WTC11 (cell line): ENCODE data around the gene IPO13. TPM values are rescaled to one million over a fixed set of nuclear protein-coding genes. Genes with fewer than 3 reads are reported as not detected.

Experiments
- ATAC-seq: fragments of 200-7000 bp; cut with Tn5 transposase; 2 replicates; pipeline ENCODE4 v1.10.0; 2021; ENCODE audit warnings: mild to moderate bottlenecking, moderate library complexity
- CTCF ChIA-PET: fragments of 300-600 bp; sonication (Branson Sonifier 250); formaldehyde crosslinking; loops from one replicate; lab custom pipeline; 2021; ENCODE audit warnings: antibody characterized with exemption; lab: Charles Lee
- POLR2A ChIA-PET: fragments of 350-600 bp; sonication (Branson Sonifier 250); formaldehyde crosslinking; loops from one replicate; lab custom pipeline; 2021; ENCODE audit warnings: antibody characterized with exemption; lab: Charles Lee
- DNase-seq: peaks from one replicate; pipeline ENCODE4 v3.0.0; 2021; ENCODE audit warnings: low spot score
- H3K27ac Mint-ChIP-seq: 2 replicates; pipeline ENCODE4 v1.8.0; 2021; ENCODE audit warnings: mixed read lengths
- H3K27me3 Mint-ChIP-seq: 2 replicates; pipeline ENCODE4 v1.8.0; 2021; ENCODE audit warnings: low read depth, mild to moderate bottlenecking, moderate library complexity, mixed read lengths
- H3K36me3 Mint-ChIP-seq: 2 replicates; pipeline ENCODE4 v1.8.0; 2021; ENCODE audit warnings: mixed read lengths
- H3K4me1 Mint-ChIP-seq: 2 replicates; pipeline ENCODE4 v1.8.0; 2022; ENCODE audit warnings: mixed read lengths
- H3K4me3 Mint-ChIP-seq: 2 replicates; pipeline ENCODE4 v1.8.0; 2021; ENCODE audit warnings: mild to moderate bottlenecking, moderate library complexity, mixed read lengths
- H3K9me3 Mint-ChIP-seq: 2 replicates; pipeline ENCODE4 v1.8.0; 2021; ENCODE audit warnings: mixed read lengths
- CREM ChIP-seq: sonication (generic); formaldehyde crosslinking; IDR thresholded peaks from 2 replicates; pipeline ENCODE4 v1.8.1; 2022; ENCODE audit warnings: mild to moderate bottlenecking, missing genetic modification reagents, moderate library complexity
- FOXK1 ChIP-seq: sonication (generic); formaldehyde crosslinking; IDR thresholded peaks from 2 replicates; pipeline ENCODE4 v1.8.0; 2022; ENCODE audit warnings: mild to moderate bottlenecking, moderate library complexity, missing genetic modification reagents
- GRHL2 ChIP-seq: fragments of 250-450 bp; sonication (Bioruptor Pico); IDR thresholded peaks from 2 replicates; pipeline ENCODE4 v1.8.0; 2022; ENCODE audit warnings: mild to moderate bottlenecking, moderate library complexity; ENCODE audit not compliant: insufficient replicate concordance, severe bottlenecking
- JAZF1 ChIP-seq: fragments of 250-450 bp; sonication (Bioruptor Pico); IDR thresholded peaks from 2 replicates; pipeline ENCODE4 v1.9.0; 2021; ENCODE audit warnings: moderate library complexity, mild to moderate bottlenecking, inconsistent platforms
- MXD4 ChIP-seq: fragments of 250-450 bp; sonication (Bioruptor Pico); IDR thresholded peaks from 2 replicates; pipeline ENCODE4 v1.8.0; 2021; ENCODE audit warnings: mild to moderate bottlenecking, moderate library complexity, borderline replicate concordance
- NFATC4 ChIP-seq: fragments of 250-450 bp; sonication (Bioruptor Pico); IDR thresholded peaks from 2 replicates; pipeline ENCODE4 v1.9.0; 2021; ENCODE audit warnings: mild to moderate bottlenecking
- OVOL2 ChIP-seq: fragments of 250-450 bp; sonication (Bioruptor Pico); IDR thresholded peaks from 2 replicates; pipeline ENCODE4 v1.9.0; 2021; ENCODE audit warnings: mild to moderate bottlenecking, borderline replicate concordance
- RORB ChIP-seq: fragments of 250-450 bp; sonication (Bioruptor Pico); IDR thresholded peaks from 2 replicates; pipeline ENCODE4 v1.9.0; 2021; ENCODE audit warnings: mild to moderate bottlenecking
- SMAD4 ChIP-seq: sonication (generic); formaldehyde crosslinking; IDR thresholded peaks from 2 replicates; pipeline ENCODE4 v1.8.0; 2022; ENCODE audit warnings: mild to moderate bottlenecking, missing genetic modification reagents
- TCF7 ChIP-seq: sonication (generic); formaldehyde crosslinking; IDR thresholded peaks from 2 replicates; pipeline ENCODE4 v1.8.0; 2022; ENCODE audit warnings: mild to moderate bottlenecking, low read depth, missing genetic modification reagents, moderate library complexity
- TEAD4 ChIP-seq: sonication (generic); formaldehyde crosslinking; IDR thresholded peaks from 2 replicates; pipeline ENCODE4 v1.8.0; 2022; ENCODE audit warnings: mild to moderate bottlenecking, missing genetic modification reagents
- ZNF396 ChIP-seq: fragments of 250-450 bp; sonication (Bioruptor Pico); IDR thresholded peaks from 2 replicates; pipeline ENCODE4 v1.8.0; 2021; ENCODE audit warnings: mild to moderate bottlenecking, moderate library complexity, borderline replicate concordance
- ZNF423 ChIP-seq: fragments of 250-450 bp; sonication (Bioruptor Pico); IDR thresholded peaks from 2 replicates; pipeline ENCODE4 v2.1.2; 2022; ENCODE audit warnings: mild to moderate bottlenecking, moderate library complexity
- total RNA-seq: library from RNA; stranded (reverse); gene quantifications from 3 replicates; pipeline ENCODE4 v1.2.3, GENCODE V29; 2021
- TF ChIP-seq, protein P1 (sequence below): sonication (generic); formaldehyde crosslinking; IDR thresholded peaks from 2 replicates; pipeline ENCODE4 v1.8.0; 2022; ENCODE audit warnings: missing genetic modification reagents
- TF ChIP-seq, protein P2 (sequence below): sonication (generic); formaldehyde crosslinking; IDR thresholded peaks from 2 replicates; pipeline ENCODE4 v1.8.0; 2022; ENCODE audit warnings: mild to moderate bottlenecking, missing genetic modification reagents
- TF ChIP-seq, protein P3 (sequence below): sonication (generic); formaldehyde crosslinking; IDR thresholded peaks from 2 replicates; pipeline ENCODE4 v1.8.1; 2022; ENCODE audit warnings: low read depth, missing genetic modification reagents, borderline replicate concordance
- TF ChIP-seq, protein P4 (sequence below): sonication (generic); formaldehyde crosslinking; IDR thresholded peaks from 2 replicates; pipeline ENCODE4 v1.8.1; 2023; ENCODE audit warnings: mild to moderate bottlenecking, missing genetic modification reagents, borderline replicate concordance

IPO13 gene
- total RNA-seq, 1 experiment from 2014 or later = 24.2 TPM

DNA sequence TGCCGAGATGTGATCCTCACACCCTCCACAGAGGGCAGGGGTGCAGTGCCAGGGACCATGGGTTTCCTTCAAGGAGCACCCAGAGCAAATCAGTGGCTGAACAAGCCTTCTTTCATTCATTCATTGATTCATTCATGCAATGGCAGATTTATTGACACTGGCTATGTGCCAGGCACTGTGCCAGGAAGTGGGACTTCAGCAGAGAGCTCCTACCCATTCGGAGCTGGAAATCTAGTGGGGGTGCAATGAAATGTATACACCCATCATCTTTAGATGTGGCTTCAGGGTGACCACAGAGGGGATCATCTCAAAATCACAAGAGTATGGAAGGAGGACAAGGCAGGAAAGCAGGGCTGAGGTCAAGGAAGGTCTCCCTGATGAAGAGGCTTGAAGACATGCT, 65.7 kb downstream of the IPO13 start:
- no peaks in the 10 kb centered on the region for H3K27me3 Mint-ChIP-seq
- TF ChIP-seq RORB (CRISPR knock-in tag) = no peak
- no peaks in the 10 kb centered on the region for H3K9me3 Mint-ChIP-seq
- H3K4me3 Mint-ChIP-seq = no peak overlapping the region
- DNase-seq = no peak
- CTCF ChIA-PET = interaction anchor here (2.0 kb wide), 2 partner anchors 24 to 35 kb away, joined by 14 to 22 read pairs; no protein-coding TSS in a partner anchor
- no peak for ATAC-seq
- POLR2A ChIA-PET = no interaction called here
- peaks cover 7% of the 10 kb centered on the region for H3K4me1 Mint-ChIP-seq
- no peak overlapping the region for H3K27ac Mint-ChIP-seq
- H3K36me3 Mint-ChIP-seq = peaks cover 4% of the 10 kb centered on the region; the same call in 1 of the 2 replicates

DNA sequence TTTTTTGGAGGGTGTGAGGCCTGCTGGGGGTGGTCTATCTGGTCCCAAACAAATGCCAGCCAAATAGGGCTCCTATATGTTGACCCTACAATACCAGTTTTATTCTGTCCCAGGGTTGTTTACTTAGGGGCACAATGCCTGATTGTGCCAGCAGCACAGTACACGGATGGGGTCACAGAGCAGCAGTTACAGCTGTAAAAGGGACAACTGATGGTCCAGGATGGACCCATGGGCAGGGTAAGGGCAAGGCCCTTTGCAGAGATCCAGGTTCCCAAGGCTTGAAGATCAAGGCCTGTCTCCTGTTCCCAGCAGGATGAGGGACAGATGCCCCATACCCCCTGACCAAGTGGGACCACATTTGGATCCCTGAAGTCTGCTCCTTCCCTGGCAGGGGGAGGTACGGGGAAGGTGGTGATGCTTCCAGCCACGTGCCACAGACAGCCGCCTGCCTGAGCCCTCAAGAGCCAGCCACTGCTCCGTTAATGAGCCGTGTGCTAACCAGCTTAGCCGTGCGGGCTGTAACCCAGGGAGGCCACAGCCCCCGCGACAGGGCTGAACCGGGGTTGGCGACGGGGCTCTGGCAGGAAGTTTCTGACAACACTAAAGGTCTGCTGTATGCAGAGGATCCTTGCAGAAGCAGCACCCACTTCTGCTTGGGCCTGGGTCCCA, 66.3 kb downstream of the IPO13 start:
- Mint-ChIP-seq H3K27me3 (no peaks in the 10 kb centered on the region), H3K4me3 (no peak overlapping the region), H3K27ac (no peak overlapping the region), H3K36me3 (peaks cover 3% of the 10 kb centered on the region; the same call in 1 of the 2 replicates), H3K9me3 (no peaks in the 10 kb centered on the region), H3K4me1 (peaks cover 7% of the 10 kb centered on the region)
- DNase-seq (no peak), ATAC-seq (no peak)
- ChIA-PET CTCF (interaction anchor here (0.6 to 4.3 kb wide), 2 partner anchors 22 to 25 kb away, joined by 4 to 35 read pairs; no protein-coding TSS in a partner anchor), POLR2A (no interaction called here)
- no peak for TF ChIP-seq MXD4
- no peak for TF ChIP-seq GRHL2 (CRISPR knock-in tag)
- no peak for TF ChIP-seq TEAD4
- no peak for TF ChIP-seq FOXK1
- TF ChIP-seq, protein P1, sequence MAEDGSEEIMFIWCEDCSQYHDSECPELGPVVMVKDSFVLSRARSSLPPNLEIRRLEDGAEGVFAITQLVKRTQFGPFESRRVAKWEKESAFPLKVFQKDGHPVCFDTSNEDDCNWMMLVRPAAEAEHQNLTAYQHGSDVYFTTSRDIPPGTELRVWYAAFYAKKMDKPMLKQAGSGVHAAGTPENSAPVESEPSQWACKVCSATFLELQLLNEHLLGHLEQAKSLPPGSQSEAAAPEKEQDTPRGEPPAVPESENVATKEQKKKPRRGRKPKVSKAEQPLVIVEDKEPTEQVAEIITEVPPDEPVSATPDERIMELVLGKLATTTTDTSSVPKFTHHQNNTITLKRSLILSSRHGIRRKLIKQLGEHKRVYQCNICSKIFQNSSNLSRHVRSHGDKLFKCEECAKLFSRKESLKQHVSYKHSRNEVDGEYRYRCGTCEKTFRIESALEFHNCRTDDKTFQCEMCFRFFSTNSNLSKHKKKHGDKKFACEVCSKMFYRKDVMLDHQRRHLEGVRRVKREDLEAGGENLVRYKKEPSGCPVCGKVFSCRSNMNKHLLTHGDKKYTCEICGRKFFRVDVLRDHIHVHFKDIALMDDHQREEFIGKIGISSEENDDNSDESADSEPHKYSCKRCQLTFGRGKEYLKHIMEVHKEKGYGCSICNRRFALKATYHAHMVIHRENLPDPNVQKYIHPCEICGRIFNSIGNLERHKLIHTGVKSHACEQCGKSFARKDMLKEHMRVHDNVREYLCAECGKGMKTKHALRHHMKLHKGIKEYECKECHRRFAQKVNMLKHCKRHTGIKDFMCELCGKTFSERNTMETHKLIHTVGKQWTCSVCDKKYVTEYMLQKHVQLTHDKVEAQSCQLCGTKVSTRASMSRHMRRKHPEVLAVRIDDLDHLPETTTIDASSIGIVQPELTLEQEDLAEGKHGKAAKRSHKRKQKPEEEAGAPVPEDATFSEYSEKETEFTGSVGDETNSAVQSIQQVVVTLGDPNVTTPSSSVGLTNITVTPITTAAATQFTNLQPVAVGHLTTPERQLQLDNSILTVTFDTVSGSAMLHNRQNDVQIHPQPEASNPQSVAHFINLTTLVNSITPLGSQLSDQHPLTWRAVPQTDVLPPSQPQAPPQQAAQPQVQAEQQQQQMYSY (CRISPR knock-in tag) = no peak
- TF ChIP-seq NFATC4 (CRISPR knock-in tag) = no peak
- no peak for TF ChIP-seq TCF7
- TF ChIP-seq, protein P2, sequence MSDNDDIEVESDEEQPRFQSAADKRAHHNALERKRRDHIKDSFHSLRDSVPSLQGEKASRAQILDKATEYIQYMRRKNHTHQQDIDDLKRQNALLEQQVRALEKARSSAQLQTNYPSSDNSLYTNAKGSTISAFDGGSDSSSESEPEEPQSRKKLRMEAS = no peak
- no peak for TF ChIP-seq CREM (CRISPR knock-in tag)
- TF ChIP-seq SMAD4 (CRISPR knock-in tag) = no peak
- no peak for TF ChIP-seq ZNF396 (CRISPR knock-in tag)
- TF ChIP-seq OVOL2 (CRISPR knock-in tag) = no peak
- TF ChIP-seq, protein P3, sequence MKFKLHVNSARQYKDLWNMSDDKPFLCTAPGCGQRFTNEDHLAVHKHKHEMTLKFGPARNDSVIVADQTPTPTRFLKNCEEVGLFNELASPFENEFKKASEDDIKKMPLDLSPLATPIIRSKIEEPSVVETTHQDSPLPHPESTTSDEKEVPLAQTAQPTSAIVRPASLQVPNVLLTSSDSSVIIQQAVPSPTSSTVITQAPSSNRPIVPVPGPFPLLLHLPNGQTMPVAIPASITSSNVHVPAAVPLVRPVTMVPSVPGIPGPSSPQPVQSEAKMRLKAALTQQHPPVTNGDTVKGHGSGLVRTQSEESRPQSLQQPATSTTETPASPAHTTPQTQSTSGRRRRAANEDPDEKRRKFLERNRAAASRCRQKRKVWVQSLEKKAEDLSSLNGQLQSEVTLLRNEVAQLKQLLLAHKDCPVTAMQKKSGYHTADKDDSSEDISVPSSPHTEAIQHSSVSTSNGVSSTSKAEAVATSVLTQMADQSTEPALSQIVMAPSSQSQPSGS = no peak
- TF ChIP-seq ZNF423 = no peak
- TF ChIP-seq, protein P4, sequence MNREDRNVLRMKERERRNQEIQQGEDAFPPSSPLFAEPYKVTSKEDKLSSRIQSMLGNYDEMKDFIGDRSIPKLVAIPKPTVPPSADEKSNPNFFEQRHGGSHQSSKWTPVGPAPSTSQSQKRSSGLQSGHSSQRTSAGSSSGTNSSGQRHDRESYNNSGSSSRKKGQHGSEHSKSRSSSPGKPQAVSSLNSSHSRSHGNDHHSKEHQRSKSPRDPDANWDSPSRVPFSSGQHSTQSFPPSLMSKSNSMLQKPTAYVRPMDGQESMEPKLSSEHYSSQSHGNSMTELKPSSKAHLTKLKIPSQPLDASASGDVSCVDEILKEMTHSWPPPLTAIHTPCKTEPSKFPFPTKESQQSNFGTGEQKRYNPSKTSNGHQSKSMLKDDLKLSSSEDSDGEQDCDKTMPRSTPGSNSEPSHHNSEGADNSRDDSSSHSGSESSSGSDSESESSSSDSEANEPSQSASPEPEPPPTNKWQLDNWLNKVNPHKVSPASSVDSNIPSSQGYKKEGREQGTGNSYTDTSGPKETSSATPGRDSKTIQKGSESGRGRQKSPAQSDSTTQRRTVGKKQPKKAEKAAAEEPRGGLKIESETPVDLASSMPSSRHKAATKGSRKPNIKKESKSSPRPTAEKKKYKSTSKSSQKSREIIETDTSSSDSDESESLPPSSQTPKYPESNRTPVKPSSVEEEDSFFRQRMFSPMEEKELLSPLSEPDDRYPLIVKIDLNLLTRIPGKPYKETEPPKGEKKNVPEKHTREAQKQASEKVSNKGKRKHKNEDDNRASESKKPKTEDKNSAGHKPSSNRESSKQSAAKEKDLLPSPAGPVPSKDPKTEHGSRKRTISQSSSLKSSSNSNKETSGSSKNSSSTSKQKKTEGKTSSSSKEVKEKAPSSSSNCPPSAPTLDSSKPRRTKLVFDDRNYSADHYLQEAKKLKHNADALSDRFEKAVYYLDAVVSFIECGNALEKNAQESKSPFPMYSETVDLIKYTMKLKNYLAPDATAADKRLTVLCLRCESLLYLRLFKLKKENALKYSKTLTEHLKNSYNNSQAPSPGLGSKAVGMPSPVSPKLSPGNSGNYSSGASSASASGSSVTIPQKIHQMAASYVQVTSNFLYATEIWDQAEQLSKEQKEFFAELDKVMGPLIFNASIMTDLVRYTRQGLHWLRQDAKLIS (CRISPR knock-in tag) = no peak
- no peak for TF ChIP-seq JAZF1 (CRISPR knock-in tag)
